Suprapubic skin (tissue), 4 donors: Measurements from ENCODE around the gene DNAJC15.

ENCODE experiments used
- CTCF ChIP-seq, 2 donors: fragments of 200-600 bp in 1 of 2; fragments of 450-650 bp in 1 of 2; sonication (generic) in 1 of 2; IDR thresholded peaks; one replicate each; pipeline ENCODE4 v1.5.1; 2016 to 2019; ENCODE audit warnings: antibody characterized with exemption in 2 of 2, mild to moderate bottlenecking in 1 of 2, moderate library complexity in 1 of 2
- EP300 ChIP-seq: sonication (generic); formaldehyde crosslinking; IDR thresholded peaks from one replicate; pipeline ENCODE4 v1.6.1; 2017; ENCODE audit warnings: antibody characterized with exemption
- POLR2A ChIP-seq, 2 donors: fragments of 450-650 bp; IDR thresholded peaks; one replicate each; pipeline ENCODE4 v1.6.1; 2017; ENCODE audit warnings: antibody characterized with exemption in 2 of 2, mild to moderate bottlenecking in 2 of 2, moderate library complexity in 2 of 2
- POLR2AphosphoS5 ChIP-seq, 3 donors: sonication (generic); formaldehyde crosslinking; IDR thresholded peaks; one replicate each; pipeline ENCODE4 v1.6.1; 2017; ENCODE audit warnings: antibody characterized with exemption in 3 of 3

- TF ChIP-seq POLR2AphosphoS5 (IDR thresholded peaks at IDR 0.05), result no peak
- TF ChIP-seq EP300, result no peak
- TF ChIP-seq POLR2A (IDR thresholded peaks at IDR 0.05), result no peak
- no peak for TF ChIP-seq CTCF (IDR thresholded peaks at IDR 0.05)
These were observed 7.2 kb upstream of the DNAJC15 start for GRCh38 chr13:43016226-43016625.
